AG09319 (cell line): ENCODE results near the gene GJA4.

Experiments
- DNase-seq: peaks from one replicate; pipeline ENCODE4 v3.0.0-alpha.2; 2010; ENCODE audit warnings: low read depth; ENCODE audit errors: extremely low read depth
- TF ChIP-seq, protein P1 (sequence below): IDR thresholded peaks from 2 replicates; pipeline ENCODE4 v1.5.1; 2011; ENCODE audit warnings: low read depth, mild to moderate bottlenecking, inconsistent platforms, low read length, moderate library complexity

GJA4 gene

DNA sequence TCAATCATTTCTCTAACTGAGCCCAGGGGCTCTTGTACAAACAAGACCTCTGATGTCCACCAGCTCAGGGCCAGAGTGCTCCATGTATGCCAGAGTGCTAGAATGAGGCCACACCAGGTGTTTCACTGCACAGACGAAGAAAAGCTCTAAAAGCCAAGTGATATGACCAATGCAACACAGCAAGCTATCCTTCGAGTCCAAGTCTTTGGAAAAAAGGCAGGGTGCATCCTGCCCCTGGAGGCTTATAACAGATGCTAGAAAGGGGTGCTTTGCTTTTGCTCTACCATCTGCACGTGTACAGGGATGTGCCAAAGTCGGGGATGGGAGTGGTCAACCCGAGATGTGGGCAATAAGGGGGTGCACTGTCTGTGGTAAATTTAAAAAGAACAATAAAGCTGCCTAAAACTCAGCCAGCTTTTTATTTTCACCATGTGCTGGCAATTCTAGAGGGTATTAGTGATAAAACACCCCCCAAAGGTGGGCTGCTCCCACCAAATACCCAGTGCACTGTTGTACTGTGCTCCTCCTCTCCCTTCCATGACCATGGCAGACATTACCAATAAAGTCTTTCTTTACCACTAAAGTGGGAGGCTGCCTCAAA is 34.6 kb downstream of the GJA4 start:
- no peak for DNase-seq
- TF ChIP-seq, protein P1, sequence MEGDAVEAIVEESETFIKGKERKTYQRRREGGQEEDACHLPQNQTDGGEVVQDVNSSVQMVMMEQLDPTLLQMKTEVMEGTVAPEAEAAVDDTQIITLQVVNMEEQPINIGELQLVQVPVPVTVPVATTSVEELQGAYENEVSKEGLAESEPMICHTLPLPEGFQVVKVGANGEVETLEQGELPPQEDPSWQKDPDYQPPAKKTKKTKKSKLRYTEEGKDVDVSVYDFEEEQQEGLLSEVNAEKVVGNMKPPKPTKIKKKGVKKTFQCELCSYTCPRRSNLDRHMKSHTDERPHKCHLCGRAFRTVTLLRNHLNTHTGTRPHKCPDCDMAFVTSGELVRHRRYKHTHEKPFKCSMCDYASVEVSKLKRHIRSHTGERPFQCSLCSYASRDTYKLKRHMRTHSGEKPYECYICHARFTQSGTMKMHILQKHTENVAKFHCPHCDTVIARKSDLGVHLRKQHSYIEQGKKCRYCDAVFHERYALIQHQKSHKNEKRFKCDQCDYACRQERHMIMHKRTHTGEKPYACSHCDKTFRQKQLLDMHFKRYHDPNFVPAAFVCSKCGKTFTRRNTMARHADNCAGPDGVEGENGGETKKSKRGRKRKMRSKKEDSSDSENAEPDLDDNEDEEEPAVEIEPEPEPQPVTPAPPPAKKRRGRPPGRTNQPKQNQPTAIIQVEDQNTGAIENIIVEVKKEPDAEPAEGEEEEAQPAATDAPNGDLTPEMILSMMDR: no peak

DNA sequence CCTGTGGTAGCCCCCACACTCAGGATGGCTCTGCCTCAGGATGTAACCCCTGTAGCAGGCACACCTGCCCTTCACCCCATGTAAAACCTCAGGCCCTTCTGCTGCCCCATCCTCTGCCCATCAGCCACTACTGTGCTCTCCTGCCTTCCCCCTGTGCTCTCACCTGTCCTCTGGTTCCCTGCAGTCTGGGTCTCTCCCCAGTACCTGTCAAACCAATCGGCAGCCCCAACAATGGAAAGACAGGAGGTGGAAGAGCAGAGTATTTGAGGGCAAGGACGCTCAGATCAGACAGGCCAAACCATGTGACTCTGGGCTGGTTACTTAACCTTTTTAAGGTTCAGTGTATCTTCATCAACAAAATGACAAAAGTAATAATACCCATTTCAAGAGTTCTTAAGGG is 35.8 kb downstream of the GJA4 start:
- TF ChIP-seq, protein P1: no peak
- DNase-seq: no peak

DNA sequence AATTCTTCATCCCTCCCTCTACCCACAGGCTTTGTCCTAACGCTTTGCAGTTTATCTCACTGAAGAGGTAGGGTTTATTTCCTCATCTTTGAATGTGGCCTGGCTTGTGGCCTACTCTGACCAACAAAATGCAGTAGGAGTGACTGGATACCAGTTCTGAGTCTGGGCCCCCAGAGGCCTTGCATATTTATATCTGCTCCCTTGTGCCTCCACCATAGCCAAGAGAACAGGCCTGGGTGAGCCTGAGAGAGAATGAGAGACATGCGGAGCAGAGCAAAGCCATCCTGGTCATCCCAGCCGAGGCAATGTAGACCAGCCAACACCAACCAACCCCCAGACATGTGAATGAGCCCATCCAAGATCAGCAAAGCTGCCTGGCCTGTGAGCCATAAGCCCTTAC is 36.5 kb downstream of the GJA4 start:
- no peak for DNase-seq

DNA sequence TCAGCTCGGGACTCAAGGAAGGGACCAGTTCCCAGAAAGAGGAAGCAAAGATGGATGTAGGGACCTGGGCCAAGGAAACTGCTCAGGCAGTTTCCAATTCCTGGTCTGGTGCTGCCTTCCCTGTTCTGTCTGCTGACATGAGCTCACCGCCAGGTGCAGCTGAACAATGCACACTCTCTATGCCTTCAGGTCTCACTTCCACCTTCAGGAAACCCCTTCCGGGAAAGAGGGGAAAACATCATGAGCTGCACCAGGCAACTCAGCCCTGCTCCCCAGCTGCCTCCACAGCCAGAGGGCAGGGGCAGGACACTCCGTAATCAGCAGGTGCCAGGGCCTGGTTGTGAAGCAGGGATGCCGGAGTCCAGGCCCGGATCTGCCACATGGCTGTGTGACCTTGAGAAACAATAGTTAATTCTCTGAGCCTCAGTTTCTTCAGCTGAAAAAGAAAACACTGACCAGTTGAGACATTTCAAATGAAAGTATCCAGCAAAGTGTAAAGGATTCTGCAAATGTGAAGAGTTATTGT is 39.0 kb downstream of the GJA4 start:
- no peak for DNase-seq

More for the DNA sequence above, 36.5 kb downstream of the GJA4 start:
- TF ChIP-seq, protein P1: no peak

DNA sequence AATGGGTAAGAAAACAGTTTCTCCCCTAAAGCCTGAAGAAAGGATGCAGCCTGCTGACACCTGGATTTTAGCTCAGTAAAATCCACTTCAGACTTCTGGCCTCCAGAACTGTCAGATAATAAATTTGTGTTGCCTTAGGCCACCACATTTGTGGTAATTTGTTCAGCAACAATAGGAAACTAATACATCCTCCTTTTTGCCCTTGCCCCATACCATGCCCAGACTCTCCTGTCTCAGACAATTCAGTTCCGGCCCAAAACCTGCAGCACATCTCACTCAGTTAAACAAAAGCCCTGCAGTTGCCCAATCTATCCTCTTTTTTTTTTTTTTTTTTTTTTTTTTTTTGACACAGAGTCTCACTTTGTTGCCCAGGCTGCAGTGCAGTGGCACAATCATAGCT is 40.9 kb downstream of the GJA4 start:
- TF ChIP-seq, protein P1: no peak
- DNase-seq: no peak

More for the DNA sequence above, 39.0 kb downstream of the GJA4 start:
- TF ChIP-seq, protein P1: no peak

DNA sequence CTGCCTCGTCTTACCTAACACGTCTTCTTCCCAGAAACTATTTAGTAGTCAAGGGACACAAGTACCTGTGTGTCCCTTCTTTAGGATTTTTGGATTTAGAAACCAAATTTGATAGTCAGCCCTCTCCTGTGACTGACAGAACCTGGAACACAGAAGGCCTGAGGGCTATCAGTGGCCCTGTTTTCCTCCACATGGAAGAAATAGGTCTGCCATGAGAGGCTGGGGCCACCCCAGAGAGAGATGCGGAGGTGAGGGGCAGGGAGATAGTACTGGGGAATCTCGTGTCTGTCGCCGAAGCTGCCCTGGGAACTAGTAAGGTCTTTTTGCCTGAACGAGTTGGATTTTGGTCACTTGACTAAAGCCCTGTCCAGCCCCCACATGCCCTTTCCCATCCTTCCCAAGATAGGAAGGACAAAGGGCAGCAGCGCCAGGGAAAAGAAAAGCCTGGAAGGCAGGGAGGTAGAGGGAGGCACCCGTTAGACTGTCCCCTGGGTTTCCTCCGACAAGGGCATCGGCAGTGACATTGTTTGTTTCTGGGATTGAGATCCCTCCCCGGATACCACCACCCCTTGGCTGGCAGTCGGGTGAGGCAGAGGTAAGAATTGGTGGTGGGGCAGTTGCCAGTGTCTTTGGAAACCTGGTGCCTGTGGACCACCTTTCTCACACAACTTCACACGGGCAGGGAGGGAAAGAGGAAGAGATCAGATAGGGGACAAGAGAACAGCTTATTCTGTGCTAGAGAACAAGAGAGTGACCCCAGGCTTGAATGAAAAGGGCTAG is 46.9 kb downstream of the GJA4 start:
- no peak for DNase-seq
- TF ChIP-seq, protein P1: no peak

DNA sequence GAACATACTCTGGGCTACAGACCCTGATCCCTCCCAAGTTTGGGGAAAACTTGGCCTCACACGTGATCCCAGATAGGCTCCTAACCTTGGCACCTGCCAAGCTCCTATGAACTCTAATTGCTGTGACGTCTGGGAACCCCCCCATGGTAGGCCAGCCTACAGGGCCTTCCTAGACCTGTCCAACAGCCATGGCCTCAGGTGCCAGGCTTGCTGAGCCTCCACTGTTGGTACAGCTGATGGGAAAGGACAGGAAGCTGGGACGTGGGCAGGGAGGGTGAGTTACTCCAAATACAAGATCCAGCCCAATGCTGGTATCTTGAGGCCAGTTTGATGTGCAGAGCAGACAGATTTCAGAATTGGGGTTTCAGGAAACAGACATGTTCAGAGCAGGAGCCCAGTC is 47.6 kb downstream of the GJA4 start:
- TF ChIP-seq, protein P1: no peak
- no peak for DNase-seq
